ENCODE data around the gene MNAT1. TPM values are rescaled to one million over a fixed set of nuclear protein-coding genes. Genes with fewer than 3 reads are reported as not detected.
"Not testable (repeated sequence)": the region's sequence is repeated elsewhere in the genome, so short reads cannot be mapped to it uniquely, and the experiment has no call there.

Gene MNAT1
- total RNA-seq, 1 donor from 2014 or later = 58.4 TPM

DNA sequence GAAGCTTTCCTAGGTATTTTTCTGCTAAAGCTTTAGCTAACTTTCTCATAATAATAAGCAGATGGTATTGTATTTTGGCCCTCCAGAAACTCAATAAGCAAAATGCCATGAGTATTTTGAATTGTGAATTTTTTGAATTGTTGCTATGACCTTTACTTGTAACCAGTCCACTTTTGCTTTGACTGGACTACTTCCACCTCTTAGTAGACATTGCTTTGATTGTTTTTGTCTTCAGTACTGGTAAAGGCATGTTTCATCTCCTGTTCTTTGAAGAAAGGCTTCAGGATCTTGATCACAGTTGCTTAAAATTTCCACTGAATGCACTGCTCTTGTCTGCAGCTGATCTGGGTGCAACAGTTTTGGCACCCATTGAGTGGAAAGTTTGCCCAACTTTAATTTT lies 144.0 kb downstream of the MNAT1 start:
- DNase-seq (ENCODE audit: low read depth, low spot score) = no peak

DNA sequence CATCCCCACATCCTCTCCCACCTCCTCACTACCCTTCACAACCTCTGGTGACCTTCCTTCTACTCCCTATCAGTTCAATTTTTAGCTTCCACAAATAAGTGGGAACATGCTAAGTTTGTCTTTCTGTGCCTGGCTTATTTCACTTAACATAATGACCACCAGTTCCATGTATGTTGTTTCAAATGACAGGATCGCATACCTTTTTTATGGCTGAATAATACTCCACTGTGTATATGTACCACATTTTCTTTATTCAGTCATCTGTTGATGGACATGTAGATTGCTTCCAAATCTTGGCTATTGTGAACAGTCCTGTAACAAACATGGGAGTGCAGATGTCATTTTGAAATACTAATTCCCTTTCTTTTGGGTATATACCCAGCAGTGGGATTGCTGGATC lies 147.7 kb downstream of the MNAT1 start:
- DNase-seq (ENCODE audit: low read depth, low spot score) = no peak

DNA sequence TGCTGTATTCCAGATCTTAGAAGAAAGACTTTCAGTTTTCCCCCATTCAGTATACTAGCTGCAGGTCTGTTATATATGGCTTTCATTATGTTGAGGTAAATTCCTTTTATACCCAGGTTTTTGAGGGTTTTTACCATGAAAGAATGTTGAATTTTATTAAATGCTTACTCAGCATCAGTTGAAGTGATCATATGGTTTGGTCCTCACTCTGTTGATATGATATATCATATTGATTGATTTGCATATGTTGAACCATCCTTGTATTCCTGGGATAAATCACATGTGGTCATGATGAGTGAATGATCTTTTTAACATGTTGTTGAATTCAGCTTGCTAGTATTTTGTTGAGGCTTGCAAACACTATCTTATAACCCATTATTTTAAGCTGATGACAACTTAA lies 149.6 kb downstream of the MNAT1 start:
- DNase-seq (ENCODE audit: low read depth, low spot score) = no peak

DNA sequence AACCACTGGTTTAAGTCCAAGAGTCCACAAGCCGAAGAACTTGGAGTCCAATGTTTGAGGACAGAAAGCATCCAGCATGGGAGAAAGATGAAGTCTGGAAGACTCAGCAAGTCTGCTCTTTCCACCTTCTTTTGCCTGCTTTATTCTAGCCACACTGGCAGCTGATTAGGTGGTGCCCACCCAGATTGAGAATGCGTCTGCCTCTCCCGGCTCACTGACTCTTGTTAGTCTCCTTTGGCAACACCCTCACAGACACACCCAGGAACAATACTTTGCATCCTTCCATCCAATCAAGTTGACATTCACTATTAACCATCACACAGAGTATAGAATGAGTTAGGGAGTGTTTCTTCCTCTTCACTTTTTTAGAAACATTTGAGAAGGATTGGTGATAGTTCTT lies 156.1 kb downstream of the MNAT1 start:
- not testable (repeated sequence) for DNase-seq (ENCODE audit: low read depth, low spot score)

DNA sequence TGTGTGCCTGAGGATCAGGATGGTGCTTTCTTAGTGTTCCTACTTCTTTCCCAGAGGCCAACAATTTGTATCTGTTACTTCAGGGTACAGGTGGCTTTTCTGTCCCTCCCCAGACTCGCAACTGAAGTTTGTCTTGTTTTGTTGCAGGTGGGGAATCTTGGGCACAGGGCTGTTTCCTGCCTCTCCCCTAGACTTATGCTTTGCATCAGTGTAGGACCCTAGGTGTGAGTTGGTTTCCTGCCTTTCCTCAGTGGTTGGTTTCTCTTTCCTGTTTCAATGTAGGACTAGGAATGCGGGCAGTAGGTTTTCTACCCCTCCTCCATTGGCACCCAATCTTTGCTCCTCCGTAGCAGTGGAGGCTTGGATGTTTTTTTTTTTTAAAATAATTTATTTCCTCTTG lies 159.3 kb downstream of the MNAT1 start:
- no peak for DNase-seq (ENCODE audit: low read depth, low spot score)

DNA sequence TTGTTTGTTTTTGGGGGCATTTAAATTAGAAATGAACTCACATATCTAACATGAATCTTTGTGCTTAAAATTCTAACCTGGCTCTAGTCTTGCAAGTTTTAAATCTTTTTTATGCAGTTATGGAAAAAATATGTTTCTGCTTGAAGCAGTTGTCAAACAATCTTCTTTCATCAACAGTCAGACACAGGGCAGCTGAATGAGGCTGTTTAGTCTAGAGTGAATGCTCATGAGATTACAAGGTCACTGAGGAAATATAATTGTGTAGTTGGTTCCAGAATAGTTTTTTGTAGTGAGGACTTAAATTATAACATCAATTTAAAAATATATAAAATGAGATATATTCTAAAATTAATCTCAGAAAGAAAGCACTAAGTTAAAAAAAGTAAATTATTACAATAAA lies 169.8 kb downstream of the MNAT1 start:
- no peak for DNase-seq (ENCODE audit: low read depth, low spot score)

DNA sequence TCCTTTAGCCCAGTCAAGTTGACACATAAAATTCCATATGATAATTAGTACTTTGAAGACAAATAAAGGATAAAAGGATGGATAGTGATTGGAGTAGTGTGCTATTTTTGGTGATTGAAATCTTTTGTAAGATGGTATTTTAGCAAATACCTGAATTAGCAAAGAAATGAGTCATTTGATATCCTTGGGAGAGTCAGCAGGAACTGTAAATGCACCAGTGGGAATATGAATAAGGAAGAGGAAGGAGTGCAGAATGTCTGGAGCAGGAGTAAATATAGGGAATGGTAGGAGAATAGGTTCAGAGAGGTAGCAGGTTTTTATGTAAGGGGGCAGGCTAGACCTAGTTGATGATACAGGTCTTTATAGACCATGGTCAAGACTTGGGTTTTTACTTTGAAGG lies 171.4 kb downstream of the MNAT1 start:
- DNase-seq (ENCODE audit: low read depth, low spot score) = no peak

DNA sequence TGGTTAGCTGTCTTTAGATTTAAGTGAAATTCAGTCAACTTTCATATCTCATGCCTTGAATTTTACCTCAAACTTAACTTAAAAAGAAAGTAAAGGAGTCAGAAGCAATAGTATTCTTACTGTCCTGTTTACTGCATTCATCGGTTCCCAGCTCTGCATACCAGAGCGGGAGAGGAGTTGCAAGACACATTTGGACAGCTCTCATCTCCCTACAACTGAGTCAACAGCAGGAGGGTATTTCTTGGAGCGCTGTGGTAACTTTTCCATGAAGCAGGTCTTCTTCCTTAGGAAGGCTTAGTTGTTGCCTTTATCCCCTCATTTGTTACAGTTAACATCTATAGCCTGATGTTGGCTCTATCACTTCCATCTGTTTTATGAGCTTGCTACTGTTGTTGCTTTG lies 181.2 kb downstream of the MNAT1 start:
- DNase-seq (ENCODE audit: low read depth, low spot score) = no peak

DNA sequence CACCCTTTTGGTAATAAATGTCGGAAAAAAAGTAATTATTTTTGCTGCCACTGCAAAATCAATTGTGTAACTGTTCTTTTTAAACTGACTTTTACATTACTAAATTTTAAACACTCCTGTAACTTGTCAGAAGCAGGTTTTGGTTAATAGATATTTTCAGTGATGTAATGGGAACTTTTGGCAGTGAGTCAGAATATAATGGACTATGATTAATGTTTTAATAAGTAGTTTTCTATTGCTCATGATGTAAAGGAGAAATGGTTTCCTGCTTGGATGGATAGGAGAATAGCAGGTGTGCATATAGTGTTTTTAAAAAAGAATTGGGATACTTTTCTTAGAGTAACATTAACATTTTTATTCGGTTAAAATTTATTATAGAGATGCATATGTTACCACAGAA lies 187.5 kb downstream of the MNAT1 start:
- peak; percentile 26 for DNase-seq (ENCODE audit: low read depth, low spot score)

DNA sequence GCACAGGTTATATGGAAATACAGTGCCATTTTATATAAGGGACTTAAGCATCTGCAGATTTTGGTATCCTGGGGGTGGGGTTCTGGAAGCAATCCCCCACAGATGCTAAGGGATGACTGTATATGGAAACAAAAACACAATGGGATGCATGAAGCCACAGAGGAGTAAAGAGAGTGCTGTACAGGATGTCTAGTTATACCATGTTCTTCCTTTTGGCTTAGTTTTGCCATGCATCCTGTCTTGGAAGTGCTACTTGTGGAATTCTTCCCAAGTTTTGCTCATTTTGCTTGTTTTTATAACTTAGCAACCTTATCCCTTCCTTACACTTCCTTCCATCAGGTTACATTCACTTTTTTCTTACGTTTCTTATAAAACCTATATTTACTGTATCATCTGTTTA lies 190.7 kb downstream of the MNAT1 start:
- peak; percentile 85 for DNase-seq (ENCODE audit: low read depth, low spot score)

DNA sequence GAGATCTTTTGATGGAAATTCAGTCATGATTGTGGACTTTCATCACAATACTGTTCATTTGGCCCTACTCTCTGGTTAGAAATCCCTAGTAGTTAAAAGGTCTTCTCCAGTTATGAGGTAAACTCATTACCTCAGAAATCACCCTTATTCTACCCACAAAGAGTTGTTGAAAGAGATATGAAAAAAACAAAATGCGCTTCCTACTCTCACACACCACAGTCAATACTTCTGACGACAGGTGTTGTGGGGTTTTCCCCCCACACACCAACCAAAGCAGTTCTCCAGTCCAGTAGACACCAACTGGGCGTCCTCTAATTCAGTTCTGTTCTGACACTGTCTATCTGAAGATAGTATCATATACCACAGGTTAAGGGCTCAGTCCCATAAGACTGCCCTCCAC lies 191.4 kb downstream of the MNAT1 start:
- no peak for DNase-seq (ENCODE audit: low read depth, low spot score)

DNA sequence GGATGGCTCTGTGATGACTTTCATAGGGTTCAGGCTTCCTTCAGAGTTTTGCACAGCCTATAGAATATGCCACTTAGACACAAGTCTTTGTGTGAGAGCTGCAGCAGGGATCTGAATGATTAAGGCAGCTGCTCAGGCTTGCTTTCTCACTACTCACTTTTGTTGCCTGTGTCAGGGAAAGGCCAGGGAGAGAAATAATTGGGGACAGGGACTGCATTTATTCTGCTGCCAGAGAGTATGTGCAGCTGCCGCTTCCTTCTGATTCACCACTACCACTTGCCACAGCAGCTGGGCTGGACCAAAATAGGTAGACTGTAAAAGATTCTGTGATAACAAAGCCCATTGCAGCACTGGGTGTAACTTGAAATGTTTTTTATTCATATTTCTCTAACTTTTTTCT lies 196.7 kb downstream of the MNAT1 start:
- no peak for DNase-seq (ENCODE audit: low read depth, low spot score)

DNA sequence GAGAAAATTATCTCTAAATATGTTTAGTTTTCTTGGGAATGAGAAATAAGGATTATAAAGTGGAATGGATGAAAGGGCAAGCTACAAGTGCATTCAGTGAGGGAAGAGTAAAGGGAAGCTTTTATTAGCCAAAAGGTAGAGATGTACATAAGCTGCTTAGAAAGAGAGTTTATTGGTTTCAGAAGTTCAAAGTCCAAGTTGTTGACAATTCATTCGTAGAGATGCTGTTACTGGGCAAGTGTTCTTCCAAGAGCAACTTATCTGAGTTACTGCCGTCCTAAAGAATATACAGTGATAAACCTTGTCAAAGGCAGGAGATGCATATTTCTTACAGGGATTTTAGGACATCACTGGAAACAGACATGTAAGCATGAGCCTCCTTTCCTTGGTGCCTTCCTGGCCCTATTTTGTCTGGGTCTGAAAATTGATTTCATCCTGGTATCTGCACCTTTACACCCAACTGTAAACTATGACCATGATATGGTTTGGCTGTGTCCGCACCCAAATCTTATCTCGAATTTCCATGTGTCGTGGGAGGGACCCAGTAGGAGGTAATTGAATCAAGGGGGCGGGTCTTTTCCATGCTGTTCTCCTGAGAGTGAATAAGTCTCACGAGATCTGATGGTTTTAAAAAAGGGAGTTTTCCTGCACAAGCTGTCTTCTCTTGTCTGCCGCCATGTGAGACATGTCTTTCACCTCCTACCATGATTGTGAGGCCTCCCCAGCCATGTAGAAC lies 199.5 kb downstream of the MNAT1 start:
- DNase-seq (ENCODE audit: low read depth, low spot score) = no peak

DNA sequence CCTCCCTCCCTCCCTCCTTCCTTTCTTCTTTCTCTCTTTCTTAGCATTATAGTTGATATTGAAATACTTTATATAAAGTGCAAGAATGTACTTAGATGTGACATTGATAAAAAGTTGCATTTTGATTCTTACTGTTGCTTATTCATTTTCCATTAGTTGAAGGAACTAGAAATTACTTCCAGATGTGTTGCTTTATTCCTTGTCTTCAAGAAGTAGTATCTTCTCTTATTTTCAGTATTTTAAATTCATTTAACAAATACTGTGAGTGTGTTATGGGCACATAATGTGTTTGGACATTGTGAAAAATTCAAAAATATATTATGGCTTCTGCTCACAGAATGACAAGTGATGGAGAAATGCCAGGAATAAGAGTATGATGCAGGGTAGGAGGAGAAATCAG lies 200.8 kb downstream of the MNAT1 start:
- DNase-seq (ENCODE audit: low read depth, low spot score) = no peak

DNA sequence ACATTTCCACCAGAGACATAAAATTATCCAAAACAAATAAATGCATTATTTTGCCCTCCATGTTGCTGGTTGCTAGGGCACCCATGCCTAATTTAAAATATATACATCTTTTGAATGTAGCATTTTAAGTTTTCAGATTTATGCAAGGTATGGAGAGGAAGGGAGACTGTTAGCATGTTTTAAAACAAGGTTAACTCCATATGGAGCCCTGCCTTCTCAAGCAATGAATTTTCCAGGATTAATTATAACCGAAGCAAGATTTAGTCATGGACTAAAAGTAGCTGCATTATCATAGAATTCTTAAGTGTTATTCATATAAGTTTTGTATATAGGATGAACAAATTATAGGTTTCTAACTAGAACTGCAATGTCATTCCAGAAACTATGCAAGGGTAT lies 209.1 kb downstream of the MNAT1 start:
- DNase-seq (ENCODE audit: low read depth, low spot score) = no peak

DNA sequence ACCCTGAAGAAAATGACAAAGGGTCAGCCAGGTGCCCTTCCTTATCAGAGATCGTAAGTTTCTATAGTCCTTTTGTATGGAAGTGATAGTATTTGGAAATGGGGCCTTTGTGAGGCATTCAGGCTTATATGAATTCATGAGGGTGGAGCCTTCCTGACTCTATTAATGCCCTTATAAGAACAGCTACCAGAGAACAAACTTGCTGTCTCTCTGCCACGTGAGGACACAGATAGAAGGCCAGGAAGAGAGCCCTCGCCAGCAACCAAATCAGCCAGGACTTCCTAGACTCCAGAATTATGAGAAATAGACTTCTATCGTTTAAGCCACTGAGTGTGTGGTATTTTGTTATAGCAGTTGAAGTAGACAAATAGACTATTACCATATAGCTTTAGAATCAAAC lies 209.6 kb downstream of the MNAT1 start:
- no peak for DNase-seq (ENCODE audit: low read depth, low spot score)

DNA sequence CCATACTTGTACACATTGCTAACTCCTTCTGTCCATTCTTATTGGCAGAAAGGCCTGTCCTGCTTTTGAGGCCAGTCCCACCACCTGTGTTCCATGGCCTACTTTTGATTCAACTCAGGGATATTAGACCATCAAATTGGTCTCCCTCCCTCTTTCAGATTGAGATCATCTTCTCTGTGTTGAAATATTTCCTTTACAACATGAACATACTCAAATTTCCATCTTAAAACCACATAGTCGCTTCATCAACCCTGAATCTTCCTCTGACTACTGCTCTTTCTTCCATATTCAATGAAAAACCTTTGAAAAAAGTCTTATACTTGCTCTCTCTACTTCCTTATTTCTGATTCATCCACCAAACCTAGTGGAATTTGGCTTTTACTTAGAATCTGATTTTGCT lies 211.4 kb downstream of the MNAT1 start:
- DNase-seq (ENCODE audit: low read depth, low spot score) = no peak

DNA sequence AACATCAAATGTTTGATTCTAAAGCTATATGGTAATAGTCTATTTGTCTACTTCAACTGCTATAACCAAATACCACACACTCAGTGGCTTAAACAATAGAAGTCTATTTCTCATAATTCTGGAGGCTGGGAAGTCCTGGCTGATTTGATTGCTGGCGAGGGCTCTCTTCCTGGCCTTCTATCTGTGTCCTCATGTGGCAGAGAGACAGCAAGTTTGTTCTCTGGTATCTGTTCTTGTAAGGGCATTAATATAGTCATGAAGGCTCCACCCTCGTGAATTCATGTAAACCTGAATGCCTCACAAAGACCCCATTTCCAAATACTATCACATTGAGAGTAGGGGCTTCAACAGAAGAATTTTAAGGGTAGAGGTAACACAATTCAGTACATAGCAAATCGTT lies 212.2 kb downstream of the MNAT1 start:
- no peak for DNase-seq (ENCODE audit: low read depth, low spot score)

DNA sequence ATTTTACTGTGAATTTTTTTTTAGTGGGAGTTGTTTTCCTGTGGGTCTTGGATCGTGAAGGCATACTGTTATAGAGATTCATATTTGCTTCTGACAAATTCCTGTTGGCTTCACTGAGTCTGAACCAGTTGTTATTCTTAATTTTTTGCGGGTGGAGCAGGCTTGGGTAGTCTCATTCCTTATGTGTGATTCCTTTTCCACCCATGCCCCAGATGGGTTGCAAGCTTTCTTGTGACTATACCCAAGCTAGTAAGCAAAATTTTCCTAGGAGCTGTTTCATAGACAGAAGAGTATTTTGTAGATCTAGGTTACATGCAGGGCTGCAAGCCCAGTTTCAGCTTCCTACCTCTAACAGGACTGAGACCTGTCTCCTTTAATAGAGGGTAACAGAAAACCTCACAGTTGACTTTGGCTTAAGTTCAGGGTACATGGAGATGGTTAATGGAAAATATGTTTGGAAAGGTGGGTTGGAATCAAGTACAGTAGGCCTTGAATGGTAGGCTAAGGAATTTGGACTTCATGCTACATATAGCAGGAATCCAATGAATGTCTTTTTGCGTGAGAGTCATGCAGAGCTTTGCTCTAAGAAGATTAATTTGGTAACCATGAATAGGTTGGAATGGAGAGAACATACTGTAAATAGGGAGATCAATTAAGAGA lies 217.3 kb downstream of the MNAT1 start:
- DNase-seq (ENCODE audit: low read depth, low spot score) = no peak

DNA sequence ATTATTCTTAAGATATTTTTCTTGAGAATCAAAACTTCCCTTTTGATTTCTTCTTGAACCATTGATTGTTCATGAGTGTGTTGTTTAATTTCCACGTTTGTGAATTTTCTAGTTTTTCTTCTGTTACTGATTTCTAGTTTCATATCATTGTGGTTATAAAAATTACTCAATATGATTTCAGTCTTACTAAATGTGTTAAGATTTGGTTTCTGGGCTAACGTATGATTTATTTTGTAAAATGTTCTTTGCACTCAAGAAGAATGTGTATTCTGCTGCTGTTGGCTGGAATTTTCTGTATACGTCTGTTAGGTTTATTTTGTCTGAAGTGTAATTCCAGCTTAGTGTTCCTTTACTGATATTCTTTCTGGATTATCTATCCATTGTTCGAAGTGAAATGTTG lies 221.6 kb downstream of the MNAT1 start:
- DNase-seq (ENCODE audit: low read depth, low spot score) = no peak

DNA sequence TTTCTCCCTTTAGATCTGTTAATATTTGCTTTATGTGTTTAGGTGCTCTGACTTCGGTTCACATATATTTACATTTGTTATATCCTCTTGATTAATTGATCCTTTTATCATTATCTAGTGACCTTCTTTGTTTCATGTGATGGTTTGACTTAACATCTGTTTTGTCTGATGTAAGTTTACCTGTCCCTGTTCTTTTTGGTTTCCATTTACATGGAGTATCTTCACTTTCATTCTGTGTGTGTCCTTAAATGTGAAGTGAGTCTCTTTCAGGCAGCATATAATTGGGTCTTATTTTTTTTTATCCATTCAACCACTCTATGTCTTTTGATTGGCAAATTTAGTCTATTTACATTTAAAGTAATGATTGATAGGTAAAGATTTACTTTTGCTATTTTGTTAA lies 222.1 kb downstream of the MNAT1 start:
- DNase-seq (ENCODE audit: low read depth, low spot score) = no peak

DNA sequence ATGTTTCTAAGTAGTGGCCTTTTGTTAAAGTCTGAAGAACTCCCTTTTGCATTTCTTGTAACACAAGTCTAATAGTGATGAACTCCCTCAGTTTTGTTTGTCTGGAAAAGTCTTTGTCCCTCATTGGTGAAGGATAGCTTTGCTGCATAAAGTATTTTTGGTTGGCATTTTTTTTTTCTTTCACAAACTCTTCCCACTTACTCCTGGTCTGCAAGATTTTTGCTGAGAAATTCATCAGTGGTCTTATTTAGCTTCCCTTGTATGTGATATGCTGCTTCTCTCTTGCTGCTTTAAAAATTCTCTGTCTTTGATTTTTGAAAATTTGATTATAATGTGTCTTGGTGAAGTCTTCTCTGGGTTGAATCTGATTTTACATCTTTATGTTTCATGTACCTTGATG lies 223.6 kb downstream of the MNAT1 start:
- no peak for DNase-seq (ENCODE audit: low read depth, low spot score)

DNA sequence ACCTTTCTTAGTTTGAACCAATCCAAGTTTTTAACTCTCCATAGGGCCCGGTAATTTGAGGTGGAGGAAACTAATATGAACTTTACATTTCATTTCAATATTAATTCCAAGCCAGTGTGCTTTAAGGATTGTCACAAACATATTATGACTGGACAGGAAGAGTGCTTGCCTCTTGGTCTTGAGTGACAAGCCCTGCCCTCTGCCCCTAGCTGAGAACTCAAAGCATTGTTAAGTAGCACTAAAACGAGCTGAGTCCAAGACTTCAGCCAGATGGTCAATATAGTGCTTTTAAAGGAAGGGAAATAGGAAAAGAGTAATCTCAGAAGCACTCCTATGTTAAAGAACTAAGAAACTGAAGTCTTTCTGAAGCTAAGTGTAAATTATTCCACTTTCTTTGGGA lies 229.2 kb downstream of the MNAT1 start:
- peak; percentile 40 for DNase-seq (ENCODE audit: low read depth, low spot score)
